NCI-H1417 (cell line): ENCODE measurements around the gene NAB2.
"Not testable (repeated sequence)": the region's sequence is repeated elsewhere in the genome, so short reads cannot be mapped to it uniquely, and the experiment has no call there.

Source experiments
- DNase-seq, 3 experiments: peaks; one replicate each; lab custom pipeline; 2025; lab: John Stamatoyannopoulos, UW

Gene NAB2

DNA sequence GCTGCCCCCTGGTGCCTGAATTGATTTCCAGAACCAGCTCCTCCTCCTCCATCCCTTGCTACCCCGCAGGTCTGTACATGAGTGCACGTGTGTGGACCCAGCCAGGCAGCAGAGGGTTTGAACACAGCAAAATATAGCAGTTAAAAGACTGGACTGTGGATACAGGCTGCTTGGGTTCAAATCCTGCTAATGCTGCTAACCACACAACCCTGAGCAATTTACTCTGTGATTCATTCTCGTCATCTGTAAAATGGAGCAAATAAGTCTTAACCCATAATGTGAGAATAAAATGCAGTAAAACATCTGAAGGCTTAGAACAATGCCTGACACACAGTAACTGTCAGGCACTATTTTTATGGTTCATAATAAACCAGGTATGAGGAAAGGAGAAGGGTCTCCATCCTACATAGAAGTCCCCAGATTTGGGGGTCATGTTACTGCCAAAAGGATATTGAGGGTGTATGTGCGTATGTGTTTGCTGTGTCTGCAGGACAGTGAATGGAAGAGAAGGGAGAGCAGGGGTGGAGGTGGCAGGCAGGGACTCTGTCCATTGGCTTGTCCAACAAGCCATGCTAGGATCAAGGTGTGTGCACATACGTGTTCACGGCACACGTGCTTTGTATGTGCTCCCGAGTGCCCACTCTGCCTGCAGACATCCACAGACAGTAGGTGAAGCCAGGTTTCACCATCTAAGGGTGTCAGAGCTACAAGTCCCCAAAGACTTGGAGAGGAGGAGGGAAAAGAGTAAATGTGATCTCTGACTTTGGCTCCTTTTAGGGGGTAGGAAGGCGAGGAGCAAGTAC, 23.8 kb downstream of the NAB2 start:
- no peak for DNase-seq

DNA sequence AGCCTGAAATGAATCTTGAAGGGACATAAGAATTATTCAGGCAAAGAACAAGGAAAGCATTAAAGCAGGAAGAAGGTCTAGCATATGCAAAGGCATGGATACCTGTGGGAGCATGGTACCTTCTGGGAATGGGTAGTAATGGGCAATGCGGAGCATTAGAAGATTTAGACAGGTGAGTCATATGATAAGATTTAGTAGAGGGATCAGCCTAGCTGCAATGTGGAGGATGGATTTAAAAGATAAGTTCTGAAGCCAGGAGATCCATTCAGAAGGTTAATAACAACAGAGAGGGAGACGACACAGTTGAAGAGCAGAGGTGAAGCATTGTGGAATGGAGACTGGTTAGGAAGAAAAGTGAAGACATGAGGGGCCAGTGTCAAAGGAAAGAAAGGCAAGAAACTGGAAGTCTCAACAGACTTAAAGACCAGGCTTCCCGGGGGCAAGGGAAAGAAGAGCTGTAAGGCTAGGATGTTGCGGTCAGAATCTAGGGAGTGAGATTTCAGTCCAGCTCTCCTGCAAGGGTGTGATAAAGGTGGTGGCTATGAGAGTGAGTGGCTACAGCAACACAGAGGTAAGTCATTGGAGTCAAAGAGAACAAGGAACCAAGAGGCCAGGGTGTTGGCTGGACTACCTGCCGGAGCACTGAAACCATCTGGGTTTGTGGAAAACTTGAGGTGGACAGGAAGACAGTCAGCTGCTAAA, 27.8 kb downstream of the NAB2 start:
- no peak for DNase-seq

DNA sequence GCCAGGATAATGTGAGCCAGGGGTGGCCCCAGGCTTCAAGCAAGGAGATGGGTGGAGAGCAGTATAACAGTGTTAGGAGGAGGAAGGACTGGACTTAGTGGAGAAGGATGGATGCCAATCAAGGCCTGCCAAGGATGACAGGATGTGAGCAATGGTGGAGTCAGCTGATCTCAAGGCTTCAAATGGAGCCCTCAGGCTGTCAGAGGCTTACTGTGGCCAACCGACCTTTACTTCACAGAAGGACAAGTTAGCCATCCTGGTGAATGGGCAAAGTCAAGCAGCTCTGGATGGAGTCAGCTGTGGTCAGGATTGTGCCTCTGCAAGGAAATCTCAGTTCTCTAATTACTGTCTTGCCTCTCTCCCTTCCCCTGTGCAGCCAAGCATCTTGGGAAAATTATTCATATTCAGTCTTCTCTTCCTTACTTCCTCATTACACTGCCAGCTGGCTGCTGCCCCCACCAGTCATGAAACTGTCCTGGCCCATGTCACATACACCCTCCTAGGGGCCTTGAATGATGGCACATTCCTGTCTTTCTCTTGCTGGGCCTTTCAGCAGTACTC, 29.9 kb downstream of the NAB2 start:
- no peak for DNase-seq

DNA sequence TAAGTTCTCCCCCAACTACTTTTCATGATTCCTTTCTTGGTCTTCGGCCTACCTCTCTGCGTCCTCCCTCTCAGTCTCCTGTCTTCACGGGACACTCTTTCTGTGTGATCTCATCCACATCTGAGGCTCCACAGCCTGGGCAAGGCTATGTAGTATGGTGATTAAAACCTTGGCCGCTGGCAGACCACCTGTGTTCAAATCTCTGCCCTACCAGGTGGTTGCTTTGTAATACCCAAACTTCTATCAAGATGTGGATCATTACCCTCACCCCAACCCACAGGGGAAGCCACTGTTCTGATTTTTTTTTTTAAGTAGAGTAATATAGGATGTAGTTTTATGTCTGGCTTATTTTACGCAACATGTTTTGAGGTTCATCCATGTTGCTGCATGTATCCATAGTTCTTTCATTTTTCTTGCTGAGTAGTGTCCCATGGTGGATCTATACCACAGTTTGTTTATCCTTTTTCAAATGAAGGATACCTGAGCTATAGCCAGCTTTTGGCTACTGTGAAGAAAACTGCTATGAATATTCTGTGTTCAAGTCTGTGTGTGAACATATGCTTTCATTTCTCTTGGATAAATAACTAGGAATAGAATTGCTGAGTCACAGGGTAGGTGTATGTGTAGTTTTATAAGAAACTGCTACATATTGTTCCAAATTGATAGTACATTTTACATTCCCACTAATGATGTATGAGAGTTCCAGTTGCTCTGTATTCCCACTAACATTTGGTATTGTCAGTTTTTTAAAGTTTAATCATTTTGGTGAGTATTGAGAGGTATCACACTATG, 30.6 kb downstream of the NAB2 start:
- DNase-seq: no peak

DNA sequence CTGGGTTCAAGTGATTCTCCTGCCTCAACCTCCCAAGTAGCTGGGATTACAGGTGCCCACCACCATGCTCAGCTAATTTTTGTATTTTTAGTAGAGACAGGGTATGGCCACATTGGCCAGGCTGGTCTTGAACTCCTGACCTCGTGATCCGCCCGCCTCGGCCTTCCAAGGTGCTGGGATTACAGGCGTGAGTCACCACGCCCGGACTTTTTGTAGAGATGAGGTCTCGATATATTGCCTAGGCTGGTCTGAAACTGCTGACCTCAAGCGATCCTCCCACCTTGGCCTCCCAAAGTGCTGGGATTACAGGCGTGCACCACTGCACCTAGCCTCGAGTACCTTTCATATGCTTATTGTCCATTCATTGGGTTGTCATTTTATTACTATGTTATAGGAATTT, 31.8 kb downstream of the NAB2 start:
- not testable (repeated sequence) for DNase-seq

DNA sequence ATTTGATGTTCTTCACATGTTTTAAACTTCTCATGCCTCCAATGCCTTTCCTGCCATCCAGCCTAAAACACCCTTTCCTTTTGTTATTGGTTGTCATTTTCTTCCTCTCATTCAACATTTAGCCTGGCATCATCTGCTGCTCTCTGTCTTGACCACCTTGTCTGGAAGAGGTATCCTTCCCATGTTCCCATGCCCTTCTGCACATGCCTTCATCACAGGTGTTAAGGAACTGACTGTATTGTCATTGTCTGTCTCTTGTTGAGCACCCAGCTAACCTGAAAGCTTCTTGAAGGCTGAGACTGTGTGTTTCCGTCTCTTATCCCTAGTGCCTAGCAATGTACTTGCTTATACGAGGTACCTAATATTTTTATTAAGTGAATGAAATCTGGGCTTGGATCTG, 34.9 kb downstream of the NAB2 start:
- DNase-seq: no peak

DNA sequence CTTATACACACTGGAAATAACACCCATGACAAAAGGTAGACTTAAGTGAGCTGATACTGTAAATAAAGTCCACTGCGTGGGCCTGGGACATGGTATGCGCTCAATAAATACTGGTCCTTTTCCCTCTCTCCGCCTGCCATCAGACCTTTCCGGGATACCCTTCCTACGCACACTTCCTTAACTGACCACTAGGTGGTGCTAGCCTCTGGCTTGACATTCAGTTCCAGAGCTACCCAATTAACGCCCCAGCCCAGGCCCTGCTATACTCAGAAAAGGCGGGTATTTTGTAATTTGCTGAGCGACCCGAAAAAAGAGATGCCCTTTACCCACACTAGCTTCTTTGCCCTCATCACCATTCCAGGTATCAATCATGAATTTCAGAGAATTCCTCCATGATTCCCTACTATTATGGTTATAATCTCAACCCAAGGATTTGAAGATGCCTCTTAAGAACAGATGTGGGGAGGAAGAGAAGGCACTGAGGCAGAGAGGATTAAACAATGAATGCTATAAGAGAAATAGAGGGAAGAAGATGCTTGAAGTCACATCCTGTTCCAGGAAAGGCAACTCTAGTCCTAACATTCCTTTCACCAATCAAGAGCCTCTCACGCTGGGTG, 35.5 kb downstream of the NAB2 start:
- DNase-seq: peak; percentile 61 to 87 (median 83)

DNA sequence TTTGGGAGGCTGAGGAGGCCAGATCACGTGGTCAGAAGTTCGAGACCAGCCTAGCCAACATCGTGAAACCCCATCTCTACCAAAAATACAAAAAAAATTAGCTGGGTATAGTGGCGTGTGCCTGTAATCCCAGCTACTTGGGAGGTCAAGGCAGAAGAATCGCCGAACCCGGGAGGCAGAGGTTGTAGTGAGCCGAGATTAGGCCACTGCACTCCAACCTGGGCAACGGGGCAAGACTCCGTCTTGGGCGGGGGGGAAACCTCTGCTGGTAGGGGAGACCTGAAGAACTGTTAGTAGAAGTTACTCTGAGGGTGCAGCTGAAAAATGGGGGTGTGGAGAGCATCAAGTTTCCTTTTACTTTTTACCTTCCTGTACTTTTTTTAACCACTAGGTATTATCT, 37.1 kb downstream of the NAB2 start:
- DNase-seq: no peak

DNA sequence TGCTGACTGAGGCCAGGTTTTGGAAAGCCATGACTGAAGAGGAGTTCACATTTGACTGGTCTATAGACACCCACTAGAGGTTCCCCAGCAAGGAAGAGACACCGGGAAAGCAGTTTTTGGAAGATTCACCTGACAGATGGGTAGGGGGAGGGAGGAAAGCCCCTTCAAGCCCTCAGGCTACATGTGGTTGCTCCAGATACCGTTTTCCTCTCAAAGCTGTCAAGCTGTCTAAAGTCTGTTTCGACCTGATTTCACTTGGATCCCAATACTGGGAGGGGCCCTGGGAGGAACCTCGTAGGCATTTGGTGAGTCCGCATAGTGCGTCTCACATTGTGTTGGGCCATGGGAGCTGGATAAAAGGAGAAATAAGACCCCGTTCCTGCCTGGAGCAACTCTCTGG, 37.6 kb downstream of the NAB2 start:
- DNase-seq: no peak

DNA sequence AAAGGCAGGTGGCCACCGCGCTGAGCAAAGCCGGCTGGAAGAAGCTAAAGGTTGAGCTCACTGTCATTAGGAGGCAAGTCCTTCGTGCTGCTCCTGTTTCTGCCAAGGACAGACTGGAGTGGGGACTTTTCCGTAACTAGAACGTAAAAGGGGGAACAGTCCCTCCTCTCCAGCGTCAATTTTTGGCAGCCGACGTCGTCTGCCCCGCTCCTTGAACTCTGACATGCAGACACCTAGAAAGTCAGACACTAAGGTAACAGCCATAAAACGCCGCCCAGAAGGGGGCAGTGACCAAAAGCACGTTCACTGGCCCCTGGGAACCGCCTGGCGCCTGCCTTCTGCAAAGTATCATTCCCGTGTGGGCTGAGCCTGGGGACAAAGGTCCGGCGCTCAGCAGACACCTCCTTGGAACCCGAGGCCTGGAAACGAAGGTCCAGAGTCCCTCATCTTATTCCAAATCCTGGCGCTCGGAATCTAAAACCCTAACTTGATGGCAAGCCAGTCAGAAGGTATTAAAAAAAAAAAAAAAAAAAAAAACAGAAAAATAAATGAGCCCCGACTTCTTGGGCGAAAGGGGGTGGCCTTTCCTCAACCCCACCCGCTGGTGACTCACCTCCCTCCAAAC, 38.3 kb downstream of the NAB2 start:
- DNase-seq: peak; percentile 36 to 82 (median 70)

DNA sequence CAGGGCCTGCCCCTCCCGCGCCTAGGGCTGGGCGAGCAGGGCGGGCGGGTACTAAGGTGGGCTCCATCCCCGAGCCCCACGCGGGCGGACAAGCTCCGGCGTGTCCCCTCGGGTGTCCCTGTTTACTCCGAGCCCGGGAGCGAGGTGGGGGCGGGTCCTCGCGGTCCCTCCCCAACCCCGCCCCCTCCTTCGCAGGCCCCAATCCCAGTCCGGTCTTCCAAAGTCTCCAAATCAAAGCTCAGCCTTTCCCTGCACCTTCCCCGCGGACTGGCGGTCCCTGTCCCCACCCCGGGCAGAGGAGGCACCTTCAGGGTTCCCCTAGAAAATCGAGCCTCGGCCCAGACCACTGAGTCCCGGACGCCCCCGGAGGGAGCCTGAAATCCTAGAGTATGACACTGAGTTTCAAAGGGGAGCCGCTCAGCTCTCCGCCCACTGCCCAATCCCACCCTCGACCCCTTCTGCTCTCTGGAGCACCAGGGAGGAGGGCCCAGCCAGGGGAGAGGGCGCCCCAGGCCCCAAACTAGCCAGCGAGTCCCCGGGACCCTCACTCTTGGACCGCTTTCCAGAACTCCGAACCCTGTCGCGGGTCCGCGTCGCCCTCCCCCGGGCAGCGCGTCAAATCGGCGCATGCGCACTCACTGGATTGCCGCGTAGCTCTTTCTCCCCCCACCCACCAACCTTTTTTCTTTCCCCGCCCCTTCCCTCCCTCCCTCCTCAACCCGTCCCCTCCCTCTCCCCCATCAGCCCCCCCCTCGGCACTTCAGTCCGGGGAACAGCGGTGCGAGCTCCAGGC, 39.0 kb downstream of the NAB2 start, which contains the start of gene LRP1:
TSS of gene LRP1 (plus strand) at position 758 of the 793 bp plus-strand sequence. CDS start 482 bp downstream, outside the sequence.
- DNase-seq: peak; percentile 91 to 93 (median 92)

DNA sequence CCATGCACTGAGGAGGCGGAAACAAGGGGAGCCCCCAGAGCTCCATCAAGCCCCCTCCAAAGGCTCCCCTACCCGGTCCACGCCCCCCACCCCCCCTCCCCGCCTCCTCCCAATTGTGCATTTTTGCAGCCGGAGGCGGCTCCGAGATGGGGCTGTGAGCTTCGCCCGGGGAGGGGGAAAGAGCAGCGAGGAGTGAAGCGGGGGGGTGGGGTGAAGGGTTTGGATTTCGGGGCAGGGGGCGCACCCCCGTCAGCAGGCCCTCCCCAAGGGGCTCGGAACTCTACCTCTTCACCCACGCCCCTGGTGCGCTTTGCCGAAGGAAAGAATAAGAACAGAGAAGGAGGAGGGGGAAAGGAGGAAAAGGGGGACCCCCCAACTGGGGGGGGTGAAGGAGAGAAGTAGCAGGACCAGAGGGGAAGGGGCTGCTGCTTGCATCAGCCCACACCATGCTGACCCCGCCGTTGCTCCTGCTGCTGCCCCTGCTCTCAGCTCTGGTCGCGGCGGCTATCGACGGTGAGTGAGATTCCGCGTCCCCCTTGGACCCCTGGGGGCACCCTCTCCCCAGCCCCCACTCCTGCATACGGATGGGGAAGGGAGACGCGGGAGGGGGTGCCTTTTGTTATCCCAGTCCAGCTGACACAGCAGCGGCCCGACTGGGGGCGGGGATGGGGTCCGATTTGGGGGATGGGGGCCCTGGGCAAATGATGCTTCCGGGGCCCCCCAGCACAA, 39.8 kb downstream of the NAB2 start:
- peak in 2 of 3 experiments; percentile 62 to 64 for DNase-seq

DNA sequence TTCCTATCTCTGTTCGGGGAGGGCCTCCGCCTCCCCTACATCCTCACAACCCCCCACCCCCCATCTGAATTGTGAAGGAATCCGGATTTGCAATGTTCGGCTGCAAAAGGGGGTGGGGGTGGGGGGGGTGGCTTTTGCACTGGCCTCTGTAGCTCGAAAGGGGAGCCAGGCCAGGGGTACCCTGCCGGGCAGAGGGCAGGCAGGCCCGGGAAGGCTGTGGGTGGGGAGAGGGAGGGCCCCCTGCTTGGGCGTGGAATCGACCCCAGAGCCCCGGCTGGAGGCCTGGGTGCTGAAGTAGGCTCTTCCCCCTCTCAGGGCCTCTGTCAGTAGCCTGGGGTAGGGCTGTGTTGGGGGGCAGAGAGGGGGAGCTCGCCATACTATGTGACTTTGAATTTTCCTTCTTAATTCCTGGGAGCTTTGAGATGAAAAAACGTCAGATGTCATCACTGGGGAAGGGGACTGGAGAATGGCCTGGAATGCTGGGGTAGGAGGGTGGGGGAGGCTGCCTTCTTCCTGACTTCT, 40.5 kb downstream of the NAB2 start:
- no peak for DNase-seq

DNA sequence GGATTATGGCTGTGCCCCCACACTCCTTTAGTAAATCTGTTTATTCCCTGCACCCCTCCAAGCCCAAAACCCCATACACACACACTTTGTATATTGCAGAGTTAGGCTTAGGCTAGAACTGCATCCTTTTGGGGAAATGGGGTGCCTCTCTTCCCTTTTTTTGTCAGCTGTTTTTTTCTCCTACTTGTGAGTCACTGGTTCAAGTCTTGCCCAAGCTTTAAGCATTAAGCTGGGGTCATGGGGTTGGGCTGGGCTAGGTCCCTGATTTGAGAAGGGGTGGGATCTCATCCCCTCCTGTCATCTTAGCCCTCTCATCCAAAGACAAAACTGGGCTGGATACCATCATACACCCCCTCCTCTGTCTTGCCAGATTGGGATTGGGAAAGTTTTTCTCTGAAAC, 41.0 kb downstream of the NAB2 start:
- DNase-seq: no peak

DNA sequence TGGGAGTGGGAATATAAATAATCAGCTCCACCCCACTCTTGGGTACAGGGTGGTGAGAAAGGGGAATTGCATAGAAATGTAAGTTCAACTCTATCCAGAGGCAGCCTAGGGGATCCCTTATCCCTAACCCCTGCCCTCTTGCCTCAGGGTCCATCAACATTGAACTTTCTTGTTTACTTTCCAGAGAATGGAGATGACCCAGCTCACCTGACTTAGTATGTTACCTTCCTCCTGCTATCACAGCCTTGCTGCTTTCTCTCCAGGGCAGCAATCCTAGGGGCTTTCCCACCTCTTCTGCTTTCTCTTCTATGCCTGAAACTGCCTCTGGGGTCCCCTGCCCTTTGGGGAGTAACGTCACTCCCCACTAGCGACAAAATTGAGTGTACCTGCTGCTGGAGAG, 42.0 kb downstream of the NAB2 start:
- DNase-seq: no peak

DNA sequence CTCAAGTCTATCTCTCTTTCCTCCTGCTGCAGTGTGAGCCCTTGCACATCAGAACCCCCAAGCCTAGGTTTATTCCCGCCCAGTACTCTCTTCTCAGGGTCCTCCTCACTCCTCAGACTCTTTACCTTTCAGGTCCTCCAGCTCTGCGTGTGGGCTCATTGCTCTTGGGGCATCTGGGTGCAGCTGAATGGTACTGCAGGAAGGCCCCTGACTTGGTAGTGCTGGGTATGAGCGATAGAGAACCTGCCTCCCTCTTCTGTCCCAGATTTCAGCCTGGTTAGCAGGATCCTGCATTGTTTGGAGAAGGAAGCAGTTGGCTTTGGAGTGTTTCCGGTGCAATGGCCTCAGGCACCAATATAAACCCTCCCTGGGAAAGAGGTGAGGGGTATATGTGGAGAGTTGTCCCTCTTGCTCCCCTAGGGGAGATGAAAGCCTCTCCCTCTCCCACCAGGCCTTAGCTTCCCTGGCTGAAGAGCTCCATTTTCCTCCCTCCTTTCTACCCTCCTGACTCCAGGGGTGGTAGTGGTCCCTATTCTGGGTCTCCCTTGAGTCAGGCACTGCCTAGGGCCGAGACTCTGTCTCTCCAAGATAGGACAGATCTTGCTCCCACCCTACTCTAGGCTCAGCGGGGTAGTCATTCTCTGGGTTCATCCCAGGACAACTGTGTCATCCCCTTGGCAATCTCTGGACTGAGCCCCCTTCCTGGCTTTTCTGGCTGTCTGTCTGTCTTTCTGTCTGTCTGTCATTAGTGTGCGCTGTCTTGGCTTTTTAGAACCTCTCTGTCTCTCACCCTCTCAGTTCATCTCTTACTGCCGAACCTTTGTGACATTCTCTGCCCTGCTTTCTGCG, 43.2 kb downstream of the NAB2 start:
- peak in 2 of 3 experiments; percentile 21 to 48 for DNase-seq

DNA sequence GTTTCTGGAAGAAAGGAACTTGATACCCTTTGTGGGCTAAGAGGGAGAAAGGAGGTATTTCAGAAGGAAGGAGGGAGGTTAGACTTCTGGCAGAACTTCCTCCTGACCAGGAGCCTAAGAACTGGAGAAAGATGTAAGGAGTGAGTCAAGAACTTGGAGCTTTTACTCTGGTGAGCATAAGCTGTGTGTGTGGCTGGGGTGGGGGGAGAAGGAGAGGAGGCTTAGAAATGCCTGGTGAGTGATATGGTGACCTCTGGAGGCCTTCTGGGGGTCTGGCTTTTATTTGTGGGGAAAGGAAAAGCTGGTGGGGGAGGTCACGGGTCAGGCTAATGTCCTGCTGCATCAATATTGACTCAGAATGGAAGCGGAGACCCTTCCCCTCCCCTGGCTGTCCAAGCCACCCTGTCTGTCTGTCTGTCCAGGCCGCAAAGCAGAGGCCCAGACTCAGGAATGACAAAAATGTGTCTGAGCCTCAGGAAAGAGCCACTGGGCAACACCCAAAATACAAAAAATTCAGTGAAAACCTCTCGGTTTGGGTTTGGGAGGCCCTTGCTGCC, 44.2 kb downstream of the NAB2 start:
- no peak for DNase-seq

DNA sequence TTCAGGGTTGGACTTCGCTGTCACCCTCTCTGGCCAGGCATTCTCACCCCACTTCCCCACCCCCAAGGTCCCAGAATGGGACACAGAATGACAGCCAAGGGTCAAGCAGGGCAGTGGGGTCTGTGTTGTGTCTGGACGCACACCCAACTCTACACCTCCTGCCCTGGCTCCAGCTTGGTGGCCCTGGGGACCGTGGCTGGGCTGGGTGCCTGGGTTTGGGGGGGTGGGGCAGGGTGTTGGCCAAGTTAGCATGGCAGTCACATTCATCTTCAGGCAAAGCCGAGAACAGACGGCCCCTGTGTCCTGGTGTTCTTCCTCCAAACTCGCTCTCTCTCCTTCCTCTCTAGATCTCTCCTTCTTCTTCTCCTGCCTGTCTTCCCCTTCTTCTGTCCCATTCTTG, 45.0 kb downstream of the NAB2 start:
- no peak for DNase-seq
